H9 (cell line): ENCODE results near the gene TADA3. TPM values are rescaled to one million over a fixed set of nuclear protein-coding genes. Genes with fewer than 3 reads are reported as not detected.

Experiments
- DNase-seq: peaks from one replicate; pipeline ENCODE4 v3.0.0-alpha.2; 2017
- H2AFZ ChIP-seq: one replicate; pipeline ENCODE4 v1.6.1; 2013; ENCODE audit warnings: mild to moderate bottlenecking, low read length, control low read depth, moderate library complexity
- H2AK5ac ChIP-seq: 2 replicates; pipeline ENCODE4 v1.6.1; 2013; ENCODE audit warnings: low read length, control low read depth, mixed read lengths; ENCODE audit not compliant: insufficient read length
- H2BK120ac ChIP-seq: one replicate; pipeline ENCODE4 v1.6.1; 2013; ENCODE audit warnings: low read depth, mild to moderate bottlenecking, low read length, control low read depth, inconsistent platforms; ENCODE audit not compliant: poor library complexity, severe bottlenecking
- H2BK12ac ChIP-seq: 2 replicates; pipeline ENCODE4 v1.6.1; 2013; ENCODE audit warnings: low read length, control low read depth, mixed read lengths, low read depth; ENCODE audit not compliant: insufficient read length
- H2BK15ac ChIP-seq: 2 replicates; pipeline ENCODE4 v1.6.1; 2013; ENCODE audit warnings: low read depth, low read length, control low read depth
- H2BK20ac ChIP-seq: one replicate; pipeline ENCODE4 v1.6.1; 2013; ENCODE audit warnings: low read depth, mild to moderate bottlenecking, low read length, control low read depth, inconsistent platforms; ENCODE audit not compliant: poor library complexity, severe bottlenecking
- H2BK5ac ChIP-seq: 2 replicates; pipeline ENCODE4 v1.6.1; 2013; ENCODE audit warnings: low read length, control low read depth, mixed read lengths; ENCODE audit not compliant: insufficient read length
- H3K14ac ChIP-seq: 2 replicates; pipeline ENCODE4 v1.6.1; 2013; ENCODE audit warnings: low read length, control low read depth; ENCODE audit not compliant: insufficient read depth
- H3K18ac ChIP-seq: 2 replicates; pipeline ENCODE4 v1.6.1; 2013; ENCODE audit warnings: low read depth, mild to moderate bottlenecking, mixed read lengths, low read length, control low read depth; ENCODE audit not compliant: insufficient read length
- H3K23ac ChIP-seq: 2 replicates; pipeline ENCODE4 v1.6.1; 2013; ENCODE audit warnings: low read length, control low read depth, mixed read lengths, low read depth; ENCODE audit not compliant: insufficient read length
- H3K23me2 ChIP-seq: 2 replicates; pipeline ENCODE4 v1.6.1; 2013; ENCODE audit warnings: low read depth, mild to moderate bottlenecking, mixed read lengths, low read length, control low read depth; ENCODE audit not compliant: insufficient read length, poor library complexity, severe bottlenecking
- H3K27ac ChIP-seq: 2 replicates; pipeline ENCODE4 v1.5.1; 2013; ENCODE audit warnings: low read length, control low read depth, mixed read lengths, low read depth; ENCODE audit not compliant: insufficient read length
- H3K27me3 ChIP-seq: 2 replicates; pipeline ENCODE4 v1.6.1; 2013; ENCODE audit warnings: low read length, control low read depth, inconsistent platforms; ENCODE audit not compliant: insufficient read depth
- H3K4ac ChIP-seq: 2 replicates; pipeline ENCODE4 v1.6.1; 2013; ENCODE audit warnings: low read depth, mild to moderate bottlenecking, control low read depth, inconsistent platforms, low read length, moderate library complexity
- H3K4me1 ChIP-seq: 2 replicates; pipeline ENCODE4 v1.6.1; 2013; ENCODE audit warnings: low read length, control low read depth, inconsistent platforms; ENCODE audit not compliant: insufficient read depth
- H3K4me2 ChIP-seq: 2 replicates; pipeline ENCODE4 v1.6.1; 2013; ENCODE audit warnings: low read length, control low read depth, mixed read lengths; ENCODE audit not compliant: insufficient read length, insufficient read depth
- H3K56ac ChIP-seq: 2 replicates; pipeline ENCODE4 v1.6.1; 2013; ENCODE audit warnings: low read depth, mild to moderate bottlenecking, mixed read lengths, low read length, control low read depth; ENCODE audit not compliant: insufficient read length
- H3K79me1 ChIP-seq: 2 replicates; pipeline ENCODE4 v1.6.1; 2013; ENCODE audit warnings: low read depth, mild to moderate bottlenecking, moderate library complexity, low read length, control low read depth, inconsistent platforms; ENCODE audit not compliant: insufficient read depth, poor library complexity, severe bottlenecking
- H3K79me2 ChIP-seq: 2 replicates; pipeline ENCODE4 v1.6.1; 2013; ENCODE audit warnings: low read length, control low read depth, inconsistent platforms; ENCODE audit not compliant: insufficient read depth
- H3K9ac ChIP-seq: 2 replicates; pipeline ENCODE4 v1.6.1; 2013; ENCODE audit warnings: low read length, control low read depth, mixed read lengths; ENCODE audit not compliant: insufficient read length; ENCODE audit errors: extremely low read depth
- H3K9me3 ChIP-seq: one replicate; pipeline ENCODE4 v1.6.1; 2013; ENCODE audit warnings: low read depth, low read length, inconsistent platforms; ENCODE audit not compliant: control insufficient read depth
- H3T11ph ChIP-seq: one replicate; pipeline ENCODE4 v1.6.1; 2013; ENCODE audit warnings: mild to moderate bottlenecking, low read length, control low read depth, inconsistent platforms
- H4K20me1 ChIP-seq: one replicate; pipeline ENCODE4 v1.6.1; 2013; ENCODE audit not compliant: control insufficient read depth, insufficient read length, insufficient read depth
- H4K5ac ChIP-seq: 2 replicates; pipeline ENCODE4 v1.6.1; 2013; ENCODE audit warnings: low read depth, mild to moderate bottlenecking, mixed read lengths, low read length, control low read depth; ENCODE audit not compliant: insufficient read length
- H4K8ac ChIP-seq: replicated peaks from 2 replicates; pipeline ENCODE4 v1.6.1; 2013; ENCODE audit warnings: low read length, control low read depth, mixed read lengths, low read depth; ENCODE audit not compliant: insufficient read length
- H4K91ac ChIP-seq: 2 replicates; pipeline ENCODE4 v1.6.1; 2013; ENCODE audit warnings: low read depth, mild to moderate bottlenecking, moderate library complexity, mixed read lengths, low read length, control low read depth; ENCODE audit not compliant: insufficient read length
- H3K27ac Mint-ChIP-seq, 3 experiments: 2 replicates in 2 of 3; 3 replicates in 1 of 3; pipeline ENCODE4 v1.8.0; 2020 to 2021; ENCODE audit warnings: mixed read lengths in 3 of 3, mild to moderate bottlenecking in 1 of 3, moderate library complexity in 1 of 3
- H3K27me3 Mint-ChIP-seq: 2 replicates; pipeline ENCODE4 v1.8.0; 2021; ENCODE audit warnings: low read depth, mild to moderate bottlenecking, moderate library complexity, mixed read lengths
- H3K36me3 Mint-ChIP-seq, 3 experiments: 2 replicates in 2 of 3; 3 replicates in 1 of 3; pipeline ENCODE4 v1.8.0; 2020 to 2021; ENCODE audit warnings: low read depth in 3 of 3, mixed read lengths in 3 of 3; ENCODE audit not compliant: insufficient read depth in 1 of 3
- H3K4me1 Mint-ChIP-seq, 2 experiments: 2 replicates each; pipeline ENCODE4 v1.8.0; 2020; ENCODE audit warnings: mixed read lengths in 2 of 2
- H3K4me3 Mint-ChIP-seq, 2 experiments: 2 replicates in 1 of 2; 3 replicates in 1 of 2; pipeline ENCODE4 v1.8.0; 2020 to 2021; ENCODE audit warnings: mild to moderate bottlenecking in 2 of 2, mixed read lengths in 2 of 2, moderate library complexity in 1 of 2
- H3K9me3 Mint-ChIP-seq, 2 experiments: 2 replicates in 1 of 2; 3 replicates in 1 of 2; pipeline ENCODE4 v1.8.0; 2020; ENCODE audit warnings: mild to moderate bottlenecking in 2 of 2, mixed read lengths in 2 of 2, moderate library complexity in 1 of 2
- CTCF ChIP-seq: fragments of 200-600 bp; sonication (generic); conservative IDR thresholded peaks from 3 replicates; pipeline ENCODE4 v1.8.0; 2021; ENCODE audit warnings: antibody characterized with exemption, mild to moderate bottlenecking
- WGBS: extraction: QIAGEN DNeasy Blood & Tissue Kit; methylation state at CpG from one replicate; pipeline ENCODE4 v1.1.7; 2013; ENCODE audit warnings: missing lambda C conversion rate, low lambda C conversion rate, mixed read lengths; ENCODE audit not compliant: insufficient read length; ENCODE audit errors: extremely low coverage; 5-methylcytosine and 5-hydroxymethylcytosine counted together
- total RNA-seq: library from RNA; stranded (reverse); gene quantifications from 2 replicates; pipeline ENCODE4 v1.2.1, GENCODE V29; 2021

The TADA3 gene
- total RNA-seq, 1 experiment from 2014 or later, result 49.8 TPM

DNA sequence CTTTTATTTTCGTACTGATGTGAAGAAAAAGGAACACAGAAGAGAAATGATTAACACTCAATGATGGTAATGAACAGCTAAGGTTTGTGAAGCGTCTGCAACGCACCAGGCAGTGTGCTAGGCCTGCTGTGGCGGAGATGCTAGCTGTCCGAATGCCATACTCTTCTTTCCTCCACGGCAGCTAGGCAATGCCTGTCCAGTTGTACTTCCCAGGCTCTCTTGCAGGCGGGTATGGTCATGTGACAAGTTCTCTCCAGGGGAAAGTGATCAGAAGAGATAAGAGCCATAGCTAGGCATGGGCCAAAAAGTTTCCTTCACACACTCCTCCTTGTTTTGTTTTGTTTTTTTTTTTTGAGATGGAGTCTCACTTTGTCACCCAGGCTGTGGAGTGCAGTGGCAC is 6.7 kb downstream of the TADA3 start:
- H3K4me3 Mint-ChIP-seq, result no peak overlapping the region
- Histone ChIP-seq H2BK120ac (no peak overlapping the region), H3T11ph (no peak overlapping the region), H4K20me1 (no peaks in the 10 kb centered on the region), H4K8ac (no peak overlapping the region), H3K56ac (no peak overlapping the region), H3K9ac (no peak overlapping the region), H3K23me2 (no peaks in the 10 kb centered on the region), H3K4me1 (no peaks in the 10 kb centered on the region), H3K27me3 (no peaks in the 10 kb centered on the region), H3K18ac (no peak overlapping the region), H3K79me2 (no peaks in the 10 kb centered on the region), H2BK5ac (no peak overlapping the region), H3K14ac (no peak overlapping the region), H2AK5ac (no peak overlapping the region), H3K9me3 (no peaks in the 10 kb centered on the region), H4K91ac (no peak overlapping the region), H3K27ac (no peak overlapping the region), H2BK12ac (no peak overlapping the region), H3K4ac (no peak overlapping the region), H3K79me1 (no peaks in the 10 kb centered on the region), H2AFZ (no peak overlapping the region), H3K23ac (no peak overlapping the region), H2BK20ac (no peak overlapping the region), H4K5ac (no peak overlapping the region), H2BK15ac (no peak overlapping the region), H3K4me2 (no peak overlapping the region)
- no peak overlapping the region; a peak in 1 of 7 replicates for H3K27ac Mint-ChIP-seq
- peaks cover 30 to 84% (median 82%) of the 10 kb centered on the region in 3 experiments; a peak in 6 of 7 replicates for H3K36me3 Mint-ChIP-seq
- TF ChIP-seq CTCF, result no peak
- no peaks in the 10 kb centered on the region for H3K4me1 Mint-ChIP-seq
- DNase-seq, result no peak
- H3K9me3 Mint-ChIP-seq, result no peaks in the 10 kb centered on the region
- no CpG with 5 or more reads among the region's 7 CpGs for WGBS
- no peaks in the 10 kb centered on the region for H3K27me3 Mint-ChIP-seq
